ENCODE measurements around the gene CSNK1D.

The CSNK1D gene

GRCh38 chr17:82215095-82215971 is 58.2 kb downstream of the CSNK1D start:
- Histone ChIP-seq H2AFZ (ENCODE audit: insufficient read depth, low read length, poor library complexity) (no peak overlapping the region), H3K23ac (ENCODE audit: low read length) (no peak overlapping the region), H3K18ac (ENCODE audit: low read length) (no peak overlapping the region), H2BK120ac (ENCODE audit: insufficient read depth, low read length, poor library complexity) (no peak overlapping the region), H3K79me1 (ENCODE audit: low read length) (peaks cover 30% of the 10 kb centered on the region), H4K12ac (ENCODE audit: low read depth, low read length) (peak overlapping the region; percentile 25), H3K14ac (ENCODE audit: low read length) (no peak overlapping the region), H3K4me1 (ENCODE audit: control insufficient read depth in 1 of 2, insufficient read depth in 2 of 2, low read length in 2 of 2) (peaks cover 23 to 29% of the 10 kb centered on the region in 2 experiments), H4K91ac (ENCODE audit: low read depth, low read length) (peak overlapping the region; percentile 97), H3K27ac (ENCODE audit: low read depth, low read length) (no peak overlapping the region), H3K36me3 (ENCODE audit: control insufficient read depth in 1 of 2, insufficient read depth in 2 of 2, low read length in 2 of 2) (no peaks in the 10 kb centered on the region), H3K9me3 (ENCODE audit: insufficient read depth, low read depth, low read length) (no peaks in the 10 kb centered on the region), H2BK12ac (ENCODE audit: low read length) (peak overlapping the region; percentile 56), H3K4ac (ENCODE audit: low read depth, low read length) (no peak overlapping the region), H4K8ac (ENCODE audit: low read depth, low read length) (no peak overlapping the region), H3K27me3 (ENCODE audit: insufficient read depth, low read length) (no peaks in the 10 kb centered on the region), H3K4me3 (ENCODE audit: low read depth, low read length) (no peak overlapping the region), H3K9ac (ENCODE audit: low read length) (no peak overlapping the region), H2AK5ac (ENCODE audit: low read length) (peak overlapping the region; percentile 30), H2BK5ac (ENCODE audit: low read depth, low read length, poor library complexity) (no peak overlapping the region), H3K4me2 (ENCODE audit: low read length) (no peak overlapping the region), H3K79me2 (ENCODE audit: control insufficient read depth, insufficient read depth, low read length, poor library complexity) (peaks cover 8% of the 10 kb centered on the region)
- no CpG with 5 or more reads among the region's 25 CpGs for WGBS (ENCODE audit: extremely low coverage, insufficient coverage, insufficient read length)
- peak; percentile 68 to 76 for DNase-seq

- no peak for DNase-seq
- Histone ChIP-seq H2BK5ac (ENCODE audit: low read depth, low read length, poor library complexity) (no peak overlapping the region), H2AK5ac (ENCODE audit: low read length) (no peak overlapping the region), H3K4me1 (ENCODE audit: control insufficient read depth in 1 of 2, insufficient read depth in 2 of 2, low read length in 2 of 2) (peaks cover 23 to 29% of the 10 kb centered on the region in 2 experiments), H2AFZ (ENCODE audit: insufficient read depth, low read length, poor library complexity) (no peak overlapping the region), H3K23ac (ENCODE audit: low read length) (no peak overlapping the region), H3K4me3 (ENCODE audit: low read depth, low read length) (no peak overlapping the region), H3K36me3 (ENCODE audit: control insufficient read depth in 1 of 2, insufficient read depth in 2 of 2, low read length in 2 of 2) (no peaks in the 10 kb centered on the region), H3K27ac (ENCODE audit: low read depth, low read length) (no peak overlapping the region), H3K27me3 (ENCODE audit: insufficient read depth, low read length) (no peaks in the 10 kb centered on the region), H3K14ac (ENCODE audit: low read length) (no peak overlapping the region), H2BK120ac (ENCODE audit: insufficient read depth, low read length, poor library complexity) (no peak overlapping the region), H3K4me2 (ENCODE audit: low read length) (no peak overlapping the region), H4K8ac (ENCODE audit: low read depth, low read length) (no peak overlapping the region), H3K79me2 (ENCODE audit: control insufficient read depth, insufficient read depth, low read length, poor library complexity) (peaks cover 8% of the 10 kb centered on the region), H2BK12ac (ENCODE audit: low read length) (no peak overlapping the region), H3K18ac (ENCODE audit: low read length) (no peak overlapping the region), H3K9ac (ENCODE audit: low read length) (no peak overlapping the region), H3K9me3 (ENCODE audit: insufficient read depth, low read depth, low read length) (no peaks in the 10 kb centered on the region), H3K79me1 (ENCODE audit: low read length) (peaks cover 30% of the 10 kb centered on the region), H4K91ac (ENCODE audit: low read depth, low read length) (no peak overlapping the region), H3K4ac (ENCODE audit: low read depth, low read length) (no peak overlapping the region), H4K12ac (ENCODE audit: low read depth, low read length) (no peak overlapping the region)
- WGBS (ENCODE audit: extremely low coverage, insufficient coverage, insufficient read length), result no CpG with 5 or more reads among the region's 11 CpGs
Observed at GRCh38 chr17:82214012-82214628, 59.4 kb downstream of the CSNK1D start.

GRCh38 chr17:82213251-82214011 is 60.1 kb downstream of the CSNK1D start:
- peaks cover 23 to 29% of the 10 kb centered on the region in 2 experiments for H3K4me1 ChIP-seq (ENCODE audit: control insufficient read depth in 1 of 2, insufficient read depth in 2 of 2, low read length in 2 of 2)
- no peaks in the 10 kb centered on the region for H3K9me3 ChIP-seq (ENCODE audit: insufficient read depth, low read depth, low read length)
- no peak overlapping the region for H2AK5ac ChIP-seq (ENCODE audit: low read length)
- peak overlapping the region; percentile 90 for H2AFZ ChIP-seq (ENCODE audit: insufficient read depth, low read length, poor library complexity)
- no CpG with 5 or more reads among the region's 37 CpGs for WGBS (ENCODE audit: extremely low coverage, insufficient coverage, insufficient read length)
- H3K27me3 ChIP-seq (ENCODE audit: insufficient read depth, low read length), result no peaks in the 10 kb centered on the region
- H4K91ac ChIP-seq (ENCODE audit: low read depth, low read length), result peak overlapping the region; percentile 84
- peaks cover 30% of the 10 kb centered on the region for H3K79me1 ChIP-seq (ENCODE audit: low read length)
- peak overlapping the region; percentile 76 for H3K14ac ChIP-seq (ENCODE audit: low read length)
- H2BK5ac ChIP-seq (ENCODE audit: low read depth, low read length, poor library complexity), result no peak overlapping the region
- H3K23ac ChIP-seq (ENCODE audit: low read length), result no peak overlapping the region
- H3K18ac ChIP-seq (ENCODE audit: low read length), result peak overlapping the region; percentile 66
- H3K36me3 ChIP-seq (ENCODE audit: control insufficient read depth in 1 of 2, insufficient read depth in 2 of 2, low read length in 2 of 2), result no peaks in the 10 kb centered on the region
- H3K9ac ChIP-seq (ENCODE audit: low read length), result peak overlapping the region; percentile 87
- peak overlapping the region; percentile 86 for H4K8ac ChIP-seq (ENCODE audit: low read depth, low read length)
- H2BK120ac ChIP-seq (ENCODE audit: insufficient read depth, low read length, poor library complexity), result peak overlapping the region; percentile 59
- H3K4ac ChIP-seq (ENCODE audit: low read depth, low read length), result peak overlapping the region; percentile 12
- DNase-seq, result peak; percentile 60 to 64
- peak overlapping the region; percentile 88 for H3K4me3 ChIP-seq (ENCODE audit: low read depth, low read length)
- H3K4me2 ChIP-seq (ENCODE audit: low read length), result peak overlapping the region; percentile 93
- peak overlapping the region; percentile 35 for H3K27ac ChIP-seq (ENCODE audit: low read depth, low read length)
- peaks cover 8% of the 10 kb centered on the region for H3K79me2 ChIP-seq (ENCODE audit: control insufficient read depth, insufficient read depth, low read length, poor library complexity)
- H2BK12ac ChIP-seq (ENCODE audit: low read length), result no peak overlapping the region
- H4K12ac ChIP-seq (ENCODE audit: low read depth, low read length), result peak overlapping the region; percentile 76
